ENCODE measurements around the gene KLK6.

Gene KLK6

GRCh38 chr19:50969413-50969760 lies at the start of gene KLK6:
TSS of gene KLK6 (minus strand) at chr19:50969591. CDS start at chr19:50968104, 1,487 bp downstream.
- no peak for DNase-seq

GRCh38 chr19:51018745-51019543 lies 49.6 kb upstream of the KLK6 start:
- peak; percentile 52 for DNase-seq

GRCh38 chr19:51016798-51017683 lies 47.6 kb upstream of the KLK6 start:
- DNase-seq = peak; percentile 76

- no peak for DNase-seq
Measured at GRCh38 chr19:51015691-51016267, 46.4 kb upstream of the KLK6 start.

GRCh38 chr19:51014242-51014641 lies 44.9 kb upstream of the KLK6 start:
- DNase-seq = no peak

GRCh38 chr19:51012661-51013190 lies 43.3 kb upstream of the KLK6 start:
- no peak for DNase-seq

GRCh38 chr19:51010066-51010795 lies 40.8 kb upstream of the KLK6 start:
- DNase-seq = no peak

GRCh38 chr19:51009061-51009891 lies 39.9 kb upstream of the KLK6 start:
- DNase-seq = no peak

GRCh38 chr19:51007488-51007887 lies 38.1 kb upstream of the KLK6 start:
- no peak for DNase-seq

- DNase-seq = no peak
Measured at GRCh38 chr19:51006406-51006805, 37.0 kb upstream of the KLK6 start.

- no peak for DNase-seq
Measured at GRCh38 chr19:51005248-51005647, 35.9 kb upstream of the KLK6 start.

- no peak for DNase-seq
Measured at GRCh38 chr19:51003316-51003715, 33.9 kb upstream of the KLK6 start.

- peak; percentile 47 for DNase-seq
Measured at GRCh38 chr19:51002542-51003311, 33.3 kb upstream of the KLK6 start.

GRCh38 chr19:51002089-51002532 lies 32.7 kb upstream of the KLK6 start:
- DNase-seq = no peak

- DNase-seq = no peak
Measured at GRCh38 chr19:51001515-51001914, 32.1 kb upstream of the KLK6 start, which contains the start of gene KLK8. TSS of gene KLK8 (minus strand) at chr19:51001604. CDS start at chr19:51001167, 437 bp downstream.

- DNase-seq = no peak
Measured at GRCh38 chr19:51000981-51001380, 31.6 kb upstream of the KLK6 start.

GRCh38 chr19:51000426-51000825 lies 31.0 kb upstream of the KLK6 start:
- no peak for DNase-seq

GRCh38 chr19:50998686-50999085 lies 29.3 kb upstream of the KLK6 start:
- DNase-seq = no peak

GRCh38 chr19:50998061-50998460 lies 28.7 kb upstream of the KLK6 start:
- DNase-seq = no peak

GRCh38 chr19:50994129-50994528 lies 24.7 kb upstream of the KLK6 start:
- DNase-seq = no peak

- no peak for DNase-seq
Measured at GRCh38 chr19:50992666-50993035, 23.3 kb upstream of the KLK6 start.

All from NCI-H1436 (cell line).